NCI-H2196 (cell line): ENCODE results near the gene ZNF471.

Experiments
- DNase-seq: peaks from one replicate; lab custom pipeline; 2025; ENCODE audit not compliant: unreplicated experiment; lab: John Stamatoyannopoulos, UW

ZNF471 gene

DNA sequence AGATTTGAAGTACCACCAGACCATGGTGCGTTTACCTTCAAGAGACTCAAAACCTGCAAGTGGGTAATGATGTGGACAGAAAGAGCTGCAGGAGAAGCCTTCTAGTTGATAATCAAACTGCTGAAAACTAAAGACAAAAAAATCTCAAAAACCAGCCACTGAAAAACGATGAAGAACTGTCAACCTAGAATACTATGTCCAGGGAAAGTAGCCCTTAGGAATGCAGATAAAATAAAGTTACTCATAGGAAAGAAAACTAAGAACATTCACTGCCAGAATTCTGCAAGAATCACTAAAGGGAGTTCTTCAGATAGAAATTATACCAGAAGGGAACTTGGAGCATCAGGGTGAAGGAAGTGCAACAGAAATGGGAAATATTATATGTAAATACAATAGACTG lies 64.9 kb downstream of the ZNF471 start:
- no peak for DNase-seq

DNA sequence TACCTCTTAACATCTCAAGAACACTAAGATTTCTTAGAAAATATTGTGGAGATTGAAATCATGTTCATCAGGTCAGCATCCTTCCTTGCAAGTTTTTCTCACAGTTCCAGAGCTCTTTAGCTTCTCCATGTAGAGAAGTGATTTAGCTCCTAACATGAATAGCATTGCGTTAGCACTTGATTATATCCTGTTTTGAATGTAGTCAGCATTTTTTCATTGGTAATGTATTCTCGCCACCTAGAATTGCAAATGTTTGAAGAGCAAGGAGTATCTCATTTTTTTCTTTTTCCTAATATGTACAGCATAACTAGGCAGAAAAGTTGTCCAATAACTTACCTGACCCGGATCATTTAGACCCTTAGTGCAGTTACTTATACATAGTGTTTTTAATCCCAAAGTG lies 66.3 kb downstream of the ZNF471 start:
- no peak for DNase-seq

DNA sequence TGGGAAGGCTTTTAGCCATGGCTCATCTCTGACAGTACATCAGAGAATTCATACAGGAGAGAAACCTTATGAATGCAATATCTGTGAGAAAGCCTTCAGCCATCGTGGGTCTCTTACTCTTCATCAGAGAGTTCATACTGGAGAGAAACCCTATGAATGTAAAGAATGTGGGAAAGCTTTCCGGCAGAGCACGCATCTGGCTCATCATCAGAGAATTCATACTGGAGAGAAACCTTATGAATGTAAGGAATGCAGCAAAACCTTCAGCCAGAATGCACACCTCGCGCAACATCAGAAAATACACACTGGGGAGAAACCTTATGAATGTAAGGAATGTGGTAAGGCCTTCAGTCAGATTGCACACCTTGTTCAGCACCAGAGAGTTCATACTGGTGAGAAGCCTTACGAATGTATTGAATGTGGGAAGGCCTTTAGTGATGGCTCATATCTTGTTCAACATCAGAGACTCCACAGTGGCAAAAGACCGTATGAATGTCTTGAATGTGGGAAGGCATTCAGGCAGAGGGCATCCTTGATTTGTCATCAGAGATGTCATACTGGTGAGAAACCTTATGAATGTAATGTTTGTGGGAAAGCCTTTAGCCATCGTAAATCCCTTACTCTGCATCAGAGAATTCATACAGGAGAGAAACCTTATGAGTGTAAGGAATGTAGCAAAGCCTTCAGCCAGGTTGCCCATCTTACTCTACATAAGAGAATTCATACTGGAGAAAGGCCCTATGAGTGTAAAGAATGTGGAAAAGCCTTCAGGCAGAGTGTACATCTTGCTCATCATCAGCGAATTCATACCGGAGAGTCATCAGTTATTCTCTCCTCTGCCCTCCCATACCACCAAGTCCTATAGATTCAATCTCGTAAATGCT lies 70.3 kb downstream of the ZNF471 start:
- DNase-seq = no peak
